Fibroblast of gingiva (primary cell): ENCODE results near the gene DOP1B.
A peak's percentile ranks its signal among the peaks of the same experiment; 100 is the strongest.
"Not testable (repeated sequence)": the region's sequence is repeated elsewhere in the genome, so short reads cannot be mapped to it uniquely, and the experiment has no call there.

Experiments
- DNase-seq: peaks from one replicate; pipeline ENCODE4 v3.0.0-alpha.2; 2011; ENCODE audit warnings: low read depth

Gene DOP1B, protein sequence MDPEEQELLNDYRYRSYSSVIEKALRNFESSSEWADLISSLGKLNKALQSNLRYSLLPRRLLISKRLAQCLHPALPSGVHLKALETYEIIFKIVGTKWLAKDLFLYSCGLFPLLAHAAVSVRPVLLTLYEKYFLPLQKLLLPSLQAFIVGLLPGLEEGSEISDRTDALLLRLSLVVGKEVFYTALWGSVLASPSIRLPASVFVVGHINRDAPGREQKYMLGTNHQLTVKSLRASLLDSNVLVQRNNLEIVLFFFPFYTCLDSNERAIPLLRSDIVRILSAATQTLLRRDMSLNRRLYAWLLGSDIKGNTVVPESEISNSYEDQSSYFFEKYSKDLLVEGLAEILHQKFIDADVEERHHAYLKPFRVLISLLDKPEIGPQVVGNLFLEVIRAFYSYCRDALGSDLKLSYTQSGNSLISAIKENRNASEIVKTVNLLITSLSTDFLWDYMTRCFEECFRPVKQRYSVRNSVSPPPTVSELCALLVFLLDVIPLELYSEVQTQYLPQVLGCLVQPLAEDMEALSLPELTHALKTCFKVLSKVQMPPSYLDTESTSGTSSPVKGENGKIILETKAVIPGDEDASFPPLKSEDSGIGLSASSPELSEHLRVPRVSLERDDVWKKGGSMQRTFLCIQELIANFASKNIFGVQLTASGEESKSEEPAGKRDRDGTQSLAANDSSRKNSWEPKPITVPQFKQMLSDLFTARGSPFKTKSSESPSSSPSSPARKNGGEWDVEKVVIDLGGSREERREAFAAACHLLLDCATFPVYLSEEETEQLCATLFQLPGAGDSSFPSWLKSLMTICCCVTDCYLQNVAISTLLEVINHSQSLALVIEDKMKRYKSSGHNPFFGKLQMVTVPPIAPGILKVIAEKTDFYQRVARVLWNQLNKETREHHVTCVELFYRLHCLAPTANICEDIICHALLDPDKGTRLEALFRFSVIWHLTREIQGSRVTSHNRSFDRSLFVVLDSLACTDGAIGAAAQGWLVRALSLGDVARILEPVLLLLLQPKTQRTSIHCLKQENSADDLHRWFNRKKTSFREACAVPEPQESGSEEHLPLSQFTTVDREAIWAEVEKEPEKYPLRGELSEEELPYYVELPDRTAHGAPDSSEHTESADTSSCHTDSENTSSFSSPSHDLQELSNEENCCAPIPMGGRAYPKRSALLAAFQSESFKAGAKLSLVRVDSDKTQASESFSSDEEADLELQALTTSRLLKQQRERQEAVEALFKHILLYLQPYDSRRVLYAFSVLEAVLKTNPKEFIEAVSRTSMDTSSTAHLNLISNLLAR (N-terminal part only)

DNA sequence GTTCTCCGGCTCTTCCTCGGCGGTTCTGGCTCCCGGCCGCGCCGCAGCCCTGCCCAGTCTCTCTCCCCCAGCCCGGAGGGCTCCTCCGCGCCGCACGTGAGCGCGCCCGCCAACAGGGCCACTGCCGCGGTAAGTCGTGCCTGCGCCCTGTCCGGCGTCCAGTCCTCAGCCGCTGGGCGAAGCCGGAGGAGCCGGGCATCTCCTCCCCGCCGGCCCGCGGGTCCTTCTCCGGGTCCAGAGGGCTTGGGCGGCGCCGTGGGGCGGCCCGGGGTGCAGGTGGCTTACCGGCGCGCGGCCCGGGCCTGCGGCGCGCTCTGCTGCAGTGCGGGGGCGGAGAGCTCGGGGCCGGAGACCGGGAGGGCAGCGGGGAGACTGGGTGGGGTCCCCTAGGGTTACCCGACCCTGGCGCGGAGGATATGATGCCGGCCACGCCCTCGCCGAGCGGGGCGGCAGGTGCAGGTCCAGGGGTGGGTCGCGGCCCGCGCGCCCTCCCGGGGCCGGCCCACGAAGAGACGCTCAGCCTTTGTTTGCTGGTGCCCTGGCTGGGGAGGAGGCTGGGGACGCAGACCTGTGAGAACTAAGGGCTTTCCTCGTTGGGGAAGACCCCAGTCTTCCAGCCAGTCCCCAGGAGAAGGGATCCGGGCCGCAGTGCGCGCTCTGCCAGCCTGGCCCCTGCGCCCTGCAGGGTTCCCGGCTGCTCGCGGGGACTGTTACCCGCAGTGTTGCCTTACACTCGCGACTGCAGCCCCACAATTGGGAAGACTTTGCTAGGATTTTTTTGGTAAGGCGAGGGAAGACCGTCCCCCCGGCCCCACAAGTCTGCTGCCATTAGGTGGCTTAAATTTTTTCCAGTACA, at the start of gene DOP1B:
Gene DOP1B (plus strand): TSS at position 10 of the 856 bp plus-strand sequence. CDS start 7,910 bp downstream, outside the sequence.
- DNase-seq = no peak

GRCh38 chr21:36109868-36110267, 46.8 kb upstream of the DOP1B start:
- no peak for DNase-seq

GRCh38 chr21:36111238-36111637, 45.4 kb upstream of the DOP1B start:
- no peak for DNase-seq

GRCh38 chr21:36113647-36114428, 42.8 kb upstream of the DOP1B start:
- no peak for DNase-seq

DNA sequence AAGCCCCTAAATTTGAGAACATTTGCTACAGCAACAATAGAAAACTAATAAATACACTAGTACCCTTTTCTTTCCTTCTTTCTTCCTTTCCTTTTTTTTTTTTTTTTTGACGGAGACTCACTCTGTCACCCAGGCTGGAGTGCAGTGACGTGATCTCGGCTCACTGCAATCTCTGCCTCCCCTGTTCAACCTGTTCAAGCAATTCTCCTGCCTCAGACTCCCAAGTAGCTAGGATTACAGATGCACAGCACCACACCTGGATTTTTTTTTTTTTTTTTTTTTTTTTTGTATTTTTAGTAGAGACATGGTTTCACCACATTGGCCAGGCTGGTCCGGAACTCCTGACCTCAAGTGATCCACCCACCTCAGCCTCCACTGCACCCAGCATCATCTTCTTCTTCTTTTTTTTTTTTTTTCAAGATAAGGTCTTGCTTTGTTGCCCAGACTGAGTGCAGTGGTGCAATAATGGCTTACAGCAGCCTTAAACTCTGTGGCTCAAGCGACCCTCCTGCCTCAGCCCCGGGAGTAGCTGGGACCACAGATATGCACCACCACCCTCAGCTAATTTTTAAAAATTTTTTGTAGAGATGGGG, 41.4 kb upstream of the DOP1B start:
- no peak for DNase-seq

DNA sequence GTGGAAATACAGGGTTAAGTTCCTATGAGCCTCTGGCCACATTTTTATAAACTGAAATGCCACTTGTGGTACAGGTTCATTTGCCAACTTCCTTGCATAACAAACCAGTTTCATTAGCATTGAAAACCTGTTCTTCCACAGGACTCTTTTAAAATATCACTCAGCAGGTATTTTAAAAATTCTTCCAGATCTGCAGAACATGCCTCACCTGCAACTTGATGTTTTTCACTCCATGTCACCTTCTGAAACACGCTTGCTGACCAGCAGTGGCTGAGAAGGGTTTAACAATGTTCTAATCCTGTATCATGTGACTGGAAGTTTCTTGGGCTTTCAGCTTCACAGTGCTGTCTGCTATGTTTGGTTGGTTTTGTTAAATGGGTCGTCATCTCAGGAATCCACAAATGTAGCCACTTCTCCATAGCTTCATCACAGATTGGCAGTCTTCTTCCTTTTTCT, 39.3 kb upstream of the DOP1B start:
- no peak for DNase-seq

- DNase-seq = peak; percentile 79
These were observed 36.2 kb upstream of the DOP1B start for GRCh38 chr21:36120304-36120888.

GRCh38 chr21:36122977-36123376, 33.6 kb upstream of the DOP1B start:
- DNase-seq = no peak

DNA sequence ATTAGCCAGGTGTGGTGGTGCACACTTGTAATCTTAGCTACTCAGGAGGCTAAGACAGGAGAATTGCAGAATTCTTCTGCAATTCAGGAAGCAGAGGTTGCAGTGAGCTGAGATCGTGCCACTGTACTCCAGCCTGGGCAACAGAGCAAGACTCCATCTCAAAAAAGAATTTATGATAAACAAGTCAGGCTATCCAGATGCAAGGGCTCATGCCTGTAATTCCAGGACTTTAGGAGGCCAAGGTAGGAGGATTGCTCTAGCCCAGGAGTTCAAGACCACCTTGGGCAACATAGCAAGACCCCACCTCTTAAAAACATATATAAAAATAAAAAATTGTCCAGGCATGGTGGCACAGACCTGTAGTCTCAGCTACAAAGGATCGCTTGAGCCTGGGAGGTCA, 32.2 kb upstream of the DOP1B start:
- no peak for DNase-seq

- peak; percentile 45 for DNase-seq
These were observed 31.0 kb upstream of the DOP1B start for GRCh38 chr21:36125512-36126207.

- no peak for DNase-seq
These were observed 30.4 kb upstream of the DOP1B start for GRCh38 chr21:36126208-36126565.

GRCh38 chr21:36126621-36127110, 30.0 kb upstream of the DOP1B start:
- DNase-seq = no peak

GRCh38 chr21:36127250-36127904, 29.2 kb upstream of the DOP1B start:
- DNase-seq = no peak

GRCh38 chr21:36127977-36128376, 28.6 kb upstream of the DOP1B start:
- no peak for DNase-seq

DNA sequence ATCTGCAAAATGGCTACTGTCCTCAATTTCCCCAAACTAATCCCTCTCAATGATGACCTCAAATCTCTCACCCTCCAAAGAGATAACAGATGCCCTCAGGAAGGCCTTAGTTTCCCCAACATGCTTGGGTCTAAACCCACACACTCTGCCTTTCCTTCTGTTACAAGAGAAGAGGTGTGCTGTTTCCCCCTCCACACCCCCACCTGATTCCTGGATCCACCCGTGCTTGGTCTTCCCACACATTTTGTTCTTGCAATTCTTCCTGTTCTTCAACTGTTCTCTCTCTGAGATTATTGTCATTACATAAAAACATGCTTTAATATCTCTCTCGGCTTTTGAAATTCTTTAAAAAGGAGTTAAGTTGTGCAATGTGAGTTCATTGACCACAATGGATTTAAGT, 27.4 kb upstream of the DOP1B start:
- DNase-seq = no peak

DNA sequence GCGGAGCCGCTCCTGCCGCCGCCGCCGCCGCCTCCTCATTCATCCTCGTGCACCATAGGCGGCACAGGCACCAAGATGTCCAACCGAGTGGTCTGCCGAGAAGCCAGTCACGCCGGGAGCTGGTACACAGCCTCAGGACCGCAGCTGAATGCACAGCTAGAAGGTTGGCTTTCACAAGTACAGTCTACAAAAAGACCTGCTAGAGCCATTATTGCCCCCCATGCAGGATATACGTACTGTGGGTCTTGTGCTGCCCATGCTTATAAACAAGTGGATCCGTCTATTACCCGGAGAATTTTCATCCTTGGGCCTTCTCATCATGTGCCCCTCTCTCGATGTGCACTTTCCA, 26.2 kb upstream of the DOP1B start:
- DNase-seq = not testable (repeated sequence)

DNA sequence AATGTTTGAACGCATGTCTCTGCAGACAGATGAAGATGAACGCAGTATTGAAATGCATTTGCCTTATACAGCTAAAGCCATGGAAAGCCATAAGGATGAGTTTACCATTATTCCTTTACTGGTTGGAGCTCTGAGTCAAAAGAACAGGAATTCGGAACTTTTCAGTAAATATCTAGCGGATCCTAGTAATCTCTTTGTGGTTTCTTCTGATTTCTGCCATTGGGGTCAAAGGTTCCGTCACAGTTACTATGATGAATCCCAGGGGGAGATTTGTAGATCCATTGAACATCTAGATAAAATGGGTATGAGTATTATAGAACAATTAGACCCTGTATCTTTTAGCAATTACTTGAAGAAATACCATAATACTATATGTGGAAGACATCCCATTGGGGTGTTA, 25.8 kb upstream of the DOP1B start:
- not testable (repeated sequence) for DNase-seq

GRCh38 chr21:36132696-36133095, 23.9 kb upstream of the DOP1B start:
- DNase-seq = no peak
